Thyroid gland (tissue), 4 donors: ENCODE results near the gene SLC17A7.

Source experiments
- POLR2A ChIP-seq, 2 donors: fragments of 450-650 bp; IDR thresholded peaks; one replicate each; pipeline ENCODE4 v1.6.1; 2017; ENCODE audit warnings: antibody characterized with exemption in 2 of 2, mild to moderate bottlenecking in 2 of 2, moderate library complexity in 1 of 2
- TF ChIP-seq, protein P1 (sequence below), 6 experiments: fragments of 200-600 bp in 3 of 6; fragments of 450-650 bp in 3 of 6; sonication (generic) in 3 of 6; IDR thresholded peaks; one replicate each; pipeline ENCODE4 v1.5.1; 2016 to 2019; ENCODE audit warnings: antibody characterized with exemption in 6 of 6, mild to moderate bottlenecking in 2 of 6, inconsistent platforms in 1 of 6, moderate library complexity in 1 of 6

DNA sequence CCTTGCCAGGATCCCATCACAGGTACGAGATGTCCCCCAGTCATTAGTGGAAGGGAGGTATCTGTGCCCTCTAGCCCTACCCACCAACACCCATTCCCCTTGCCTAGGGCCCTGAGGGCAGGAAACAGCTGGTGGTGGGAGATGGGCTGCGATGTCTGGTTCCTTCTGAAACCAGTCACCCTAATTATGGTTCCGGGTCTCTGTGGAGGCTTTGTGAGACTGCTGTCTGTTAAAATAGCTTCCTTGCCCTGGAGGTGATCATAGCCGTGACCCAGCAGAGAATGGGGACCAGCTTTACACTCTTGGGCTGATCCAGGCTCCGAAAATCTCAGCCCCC, 17.2 kb upstream of the SLC17A7 start:
- TF ChIP-seq, protein P1, sequence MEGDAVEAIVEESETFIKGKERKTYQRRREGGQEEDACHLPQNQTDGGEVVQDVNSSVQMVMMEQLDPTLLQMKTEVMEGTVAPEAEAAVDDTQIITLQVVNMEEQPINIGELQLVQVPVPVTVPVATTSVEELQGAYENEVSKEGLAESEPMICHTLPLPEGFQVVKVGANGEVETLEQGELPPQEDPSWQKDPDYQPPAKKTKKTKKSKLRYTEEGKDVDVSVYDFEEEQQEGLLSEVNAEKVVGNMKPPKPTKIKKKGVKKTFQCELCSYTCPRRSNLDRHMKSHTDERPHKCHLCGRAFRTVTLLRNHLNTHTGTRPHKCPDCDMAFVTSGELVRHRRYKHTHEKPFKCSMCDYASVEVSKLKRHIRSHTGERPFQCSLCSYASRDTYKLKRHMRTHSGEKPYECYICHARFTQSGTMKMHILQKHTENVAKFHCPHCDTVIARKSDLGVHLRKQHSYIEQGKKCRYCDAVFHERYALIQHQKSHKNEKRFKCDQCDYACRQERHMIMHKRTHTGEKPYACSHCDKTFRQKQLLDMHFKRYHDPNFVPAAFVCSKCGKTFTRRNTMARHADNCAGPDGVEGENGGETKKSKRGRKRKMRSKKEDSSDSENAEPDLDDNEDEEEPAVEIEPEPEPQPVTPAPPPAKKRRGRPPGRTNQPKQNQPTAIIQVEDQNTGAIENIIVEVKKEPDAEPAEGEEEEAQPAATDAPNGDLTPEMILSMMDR (IDR thresholded peaks at IDR 0.05), result no peak
- TF ChIP-seq POLR2A (IDR thresholded peaks at IDR 0.05), result no peak
